ENCODE measurements around the gene CEACAM7.

Gene CEACAM7

GRCh38 chr19:41688098-41688497 is at the start of gene CEACAM7:
Gene CEACAM7, minus strand, starts transcription at chr19:41688270. Its CDS starts 105 bp downstream, at chr19:41688165.
- ATAC-seq = no peak
- TF ChIP-seq BACH2 (CRISPR knock-in tag; IDR thresholded peaks at IDR 0.05; ENCODE audit: borderline replicate concordance) (no peak), ISL1 (CRISPR knock-in tag; IDR thresholded peaks at IDR 0.05) (no peak), PPARA (CRISPR knock-in tag; IDR thresholded peaks at IDR 0.05; ENCODE audit: borderline replicate concordance) (no peak), OSR1 (CRISPR knock-in tag; IDR thresholded peaks at IDR 0.05) (no peak), ARNTL (CRISPR knock-in tag; IDR thresholded peaks at IDR 0.05; ENCODE audit: borderline replicate concordance, low read depth) (no peak), GLIS3 (CRISPR knock-in tag; IDR thresholded peaks at IDR 0.05) (no peak), ZFP30 (CRISPR knock-in tag; IDR thresholded peaks at IDR 0.05) (no peak), CSDC2 (CRISPR knock-in tag; IDR thresholded peaks at IDR 0.05) (no peak), ZNF565 (CRISPR knock-in tag; conservative IDR thresholded peaks at IDR 0.05; ENCODE audit: low read depth) (no peak), TOX (CRISPR knock-in tag; IDR thresholded peaks at IDR 0.05; ENCODE audit: borderline replicate concordance) (no peak), ZNF70 (CRISPR knock-in tag; IDR thresholded peaks at IDR 0.05) (no peak)
- TF ChIP-seq, protein P1, sequence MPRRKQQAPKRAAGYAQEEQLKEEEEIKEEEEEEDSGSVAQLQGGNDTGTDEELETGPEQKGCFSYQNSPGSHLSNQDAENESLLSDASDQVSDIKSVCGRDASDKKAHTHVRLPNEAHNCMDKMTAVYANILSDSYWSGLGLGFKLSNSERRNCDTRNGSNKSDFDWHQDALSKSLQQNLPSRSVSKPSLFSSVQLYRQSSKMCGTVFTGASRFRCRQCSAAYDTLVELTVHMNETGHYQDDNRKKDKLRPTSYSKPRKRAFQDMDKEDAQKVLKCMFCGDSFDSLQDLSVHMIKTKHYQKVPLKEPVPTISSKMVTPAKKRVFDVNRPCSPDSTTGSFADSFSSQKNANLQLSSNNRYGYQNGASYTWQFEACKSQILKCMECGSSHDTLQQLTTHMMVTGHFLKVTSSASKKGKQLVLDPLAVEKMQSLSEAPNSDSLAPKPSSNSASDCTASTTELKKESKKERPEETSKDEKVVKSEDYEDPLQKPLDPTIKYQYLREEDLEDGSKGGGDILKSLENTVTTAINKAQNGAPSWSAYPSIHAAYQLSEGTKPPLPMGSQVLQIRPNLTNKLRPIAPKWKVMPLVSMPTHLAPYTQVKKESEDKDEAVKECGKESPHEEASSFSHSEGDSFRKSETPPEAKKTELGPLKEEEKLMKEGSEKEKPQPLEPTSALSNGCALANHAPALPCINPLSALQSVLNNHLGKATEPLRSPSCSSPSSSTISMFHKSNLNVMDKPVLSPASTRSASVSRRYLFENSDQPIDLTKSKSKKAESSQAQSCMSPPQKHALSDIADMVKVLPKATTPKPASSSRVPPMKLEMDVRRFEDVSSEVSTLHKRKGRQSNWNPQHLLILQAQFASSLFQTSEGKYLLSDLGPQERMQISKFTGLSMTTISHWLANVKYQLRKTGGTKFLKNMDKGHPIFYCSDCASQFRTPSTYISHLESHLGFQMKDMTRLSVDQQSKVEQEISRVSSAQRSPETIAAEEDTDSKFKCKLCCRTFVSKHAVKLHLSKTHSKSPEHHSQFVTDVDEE (CRISPR knock-in tag; IDR thresholded peaks at IDR 0.05) = no peak
- TF ChIP-seq, protein P2, sequence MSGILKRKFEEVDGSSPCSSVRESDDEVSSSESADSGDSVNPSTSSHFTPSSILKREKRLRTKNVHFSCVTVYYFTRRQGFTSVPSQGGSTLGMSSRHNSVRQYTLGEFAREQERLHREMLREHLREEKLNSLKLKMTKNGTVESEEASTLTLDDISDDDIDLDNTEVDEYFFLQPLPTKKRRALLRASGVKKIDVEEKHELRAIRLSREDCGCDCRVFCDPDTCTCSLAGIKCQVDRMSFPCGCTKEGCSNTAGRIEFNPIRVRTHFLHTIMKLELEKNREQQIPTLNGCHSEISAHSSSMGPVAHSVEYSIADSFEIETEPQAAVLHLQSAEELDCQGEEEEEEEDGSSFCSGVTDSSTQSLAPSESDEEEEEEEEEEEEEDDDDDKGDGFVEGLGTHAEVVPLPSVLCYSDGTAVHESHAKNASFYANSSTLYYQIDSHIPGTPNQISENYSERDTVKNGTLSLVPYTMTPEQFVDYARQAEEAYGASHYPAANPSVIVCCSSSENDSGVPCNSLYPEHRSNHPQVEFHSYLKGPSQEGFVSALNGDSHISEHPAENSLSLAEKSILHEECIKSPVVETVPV (CRISPR knock-in tag; IDR thresholded peaks at IDR 0.05) = no peak

- TF ChIP-seq ARNTL (CRISPR knock-in tag; IDR thresholded peaks at IDR 0.05; ENCODE audit: borderline replicate concordance, low read depth) = no peak
- TF ChIP-seq CSDC2 (CRISPR knock-in tag; IDR thresholded peaks at IDR 0.05) = no peak
- TF ChIP-seq ZFP3 (CRISPR knock-in tag; IDR thresholded peaks at IDR 0.05) = no peak
- TF ChIP-seq ZNF70 (CRISPR knock-in tag; IDR thresholded peaks at IDR 0.05) = no peak
- TF ChIP-seq ISL1 (CRISPR knock-in tag; IDR thresholded peaks at IDR 0.05) = no peak
- no peak for TF ChIP-seq POU6F1 (CRISPR knock-in tag; IDR thresholded peaks at IDR 0.05; ENCODE audit: borderline replicate concordance, low read depth)
- TF ChIP-seq ZC3H10 (CRISPR knock-in tag; IDR thresholded peaks at IDR 0.05) = no peak
- TF ChIP-seq OSR1 (CRISPR knock-in tag; IDR thresholded peaks at IDR 0.05) = no peak
These were observed 47.1 kb upstream of the CEACAM7 start for GRCh38 chr19:41735071-41735600.

GRCh38 chr19:41734585-41734984 is 46.5 kb upstream of the CEACAM7 start:
- ATAC-seq = no peak
- TF ChIP-seq OSR1 (CRISPR knock-in tag; IDR thresholded peaks at IDR 0.05) (no peak), SNAI2 (CRISPR knock-in tag; IDR thresholded peaks at IDR 0.05) (no peak), GLIS3 (CRISPR knock-in tag; IDR thresholded peaks at IDR 0.05) (no peak), POU6F1 (CRISPR knock-in tag; IDR thresholded peaks at IDR 0.05; ENCODE audit: borderline replicate concordance, low read depth) (no peak), ZNF8 (CRISPR knock-in tag; IDR thresholded peaks at IDR 0.05) (no peak), RARB (CRISPR knock-in tag; IDR thresholded peaks at IDR 0.05) (no peak), BACH2 (CRISPR knock-in tag; IDR thresholded peaks at IDR 0.05; ENCODE audit: borderline replicate concordance) (no peak), TOX (CRISPR knock-in tag; IDR thresholded peaks at IDR 0.05; ENCODE audit: borderline replicate concordance) (no peak), ZFP30 (CRISPR knock-in tag; IDR thresholded peaks at IDR 0.05) (no peak), ZC3H10 (CRISPR knock-in tag; IDR thresholded peaks at IDR 0.05) (no peak), ZFP3 (CRISPR knock-in tag; IDR thresholded peaks at IDR 0.05) (no peak), TCF4 (CRISPR knock-in tag; IDR thresholded peaks at IDR 0.05; ENCODE audit: borderline replicate concordance) (no peak)
- TF ChIP-seq, protein P1 (CRISPR knock-in tag; IDR thresholded peaks at IDR 0.05) = no peak
- TF ChIP-seq, protein P2 (CRISPR knock-in tag; IDR thresholded peaks at IDR 0.05) = no peak
- TF ChIP-seq, protein P3, sequence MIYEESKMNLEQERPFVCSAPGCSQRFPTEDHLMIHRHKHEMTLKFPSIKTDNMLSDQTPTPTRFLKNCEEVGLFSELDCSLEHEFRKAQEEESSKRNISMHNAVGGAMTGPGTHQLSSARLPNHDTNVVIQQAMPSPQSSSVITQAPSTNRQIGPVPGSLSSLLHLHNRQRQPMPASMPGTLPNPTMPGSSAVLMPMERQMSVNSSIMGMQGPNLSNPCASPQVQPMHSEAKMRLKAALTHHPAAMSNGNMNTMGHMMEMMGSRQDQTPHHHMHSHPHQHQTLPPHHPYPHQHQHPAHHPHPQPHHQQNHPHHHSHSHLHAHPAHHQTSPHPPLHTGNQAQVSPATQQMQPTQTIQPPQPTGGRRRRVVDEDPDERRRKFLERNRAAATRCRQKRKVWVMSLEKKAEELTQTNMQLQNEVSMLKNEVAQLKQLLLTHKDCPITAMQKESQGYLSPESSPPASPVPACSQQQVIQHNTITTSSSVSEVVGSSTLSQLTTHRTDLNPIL (CRISPR knock-in tag; IDR thresholded peaks at IDR 0.05; ENCODE audit: low read depth) = no peak

More at GRCh38 chr19:41735071-41735600, 47.1 kb upstream of the CEACAM7 start:
- no peak for ATAC-seq

All from SK-N-SH treated with all-trans-retinoic acid at 6 μM for 48 hours (cell line).